ENCODE results near the gene SERTAD4.

SERTAD4 gene

DNA sequence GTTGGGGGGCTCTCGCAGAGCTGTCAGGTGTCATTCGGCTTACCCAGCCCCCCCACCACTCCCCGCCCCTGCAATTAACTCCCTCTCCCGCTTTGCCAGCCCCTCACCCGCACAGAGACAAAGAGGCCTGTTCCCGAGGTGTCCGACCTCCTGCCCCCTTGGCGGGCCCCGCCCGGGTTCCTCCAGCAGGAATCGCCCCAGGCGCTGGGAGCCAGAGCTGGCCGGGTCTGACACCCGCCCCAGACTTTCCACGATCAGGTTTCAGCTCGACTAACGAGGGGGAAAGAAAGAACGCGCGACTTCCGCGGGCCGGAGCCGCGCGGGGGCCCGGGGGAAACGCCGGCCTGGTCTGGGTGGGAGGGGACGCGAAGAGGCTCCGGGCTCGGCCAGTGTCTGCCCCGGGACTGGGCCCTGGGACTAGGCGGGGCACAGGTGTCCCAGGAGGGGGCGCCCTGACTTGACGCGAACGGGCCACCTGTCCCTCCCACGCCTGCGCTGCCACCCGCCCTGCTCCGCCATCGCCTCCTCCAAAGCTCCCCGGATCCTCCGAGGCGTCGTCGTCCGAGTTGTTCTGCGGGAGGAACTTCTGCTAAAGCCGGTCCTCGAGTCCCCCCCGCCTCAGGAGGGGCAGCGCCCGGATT lies 59.8 kb downstream of the SERTAD4 start:
- no peak overlapping the region for H3K4me3 ChIP-seq (ENCODE audit: low read length)
- DNase-seq (ENCODE audit: low read depth, low spot score) = no peak

DNA sequence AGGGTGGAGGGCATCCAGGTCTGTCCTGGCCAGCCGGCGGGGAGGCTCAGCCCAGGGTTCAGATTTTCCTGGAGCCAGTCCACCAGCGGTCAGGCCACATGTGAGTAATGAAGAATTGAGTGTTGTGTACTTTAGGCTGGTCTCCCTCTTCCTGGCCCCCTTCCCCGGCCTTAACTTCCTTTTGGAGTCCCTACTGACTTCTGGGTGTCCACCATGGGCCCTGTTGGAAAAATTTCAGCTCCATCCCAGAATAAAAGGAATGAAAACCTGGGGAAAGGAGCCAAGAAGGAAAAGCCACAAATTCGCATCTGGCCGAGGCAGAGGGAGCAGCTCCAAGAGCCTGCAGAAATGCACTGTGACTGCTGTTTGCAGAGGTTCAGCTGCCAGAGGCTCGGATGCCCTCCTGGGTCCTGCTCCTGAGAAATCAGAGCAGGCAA lies 60.6 kb downstream of the SERTAD4 start:
- H3K4me3 ChIP-seq (ENCODE audit: low read length) = no peak overlapping the region
- no peak for DNase-seq (ENCODE audit: low read depth, low spot score)

- DNase-seq (ENCODE audit: low read depth, low spot score) = no peak
- no peak overlapping the region for H3K4me3 ChIP-seq (ENCODE audit: low read length)
Observed at GRCh38 chr1:210294999-210295745, 62.6 kb downstream of the SERTAD4 start.

All from Jurkat, Clone E6-1 (cell line).